HG03095 (cell line): ENCODE measurements around the gene PTRH1.

Source experiments
- ATAC-seq: cut with Tn5 transposase; IDR thresholded peaks from one replicate; pipeline ENCODE4 v1.9.1; 2021; ENCODE audit warnings: moderate library complexity; ENCODE audit not compliant: unreplicated experiment

PTRH1 gene

GRCh38 chr9:127720031-127720864, 4.8 kb upstream of the PTRH1 start:
- ATAC-seq = no peak

GRCh38 chr9:127717766-127718165, 2.3 kb upstream of the PTRH1 start:
- no peak for ATAC-seq

- no peak for ATAC-seq
These were observed 949 bp upstream of the PTRH1 start for GRCh38 chr9:127716412-127716811.

- no peak for ATAC-seq
These were observed 453 bp downstream of the PTRH1 start for GRCh38 chr9:127714951-127715469.

GRCh38 chr9:127714020-127714750, 1.3 kb downstream of the PTRH1 start:
- no peak for ATAC-seq

GRCh38 chr9:127712867-127713266, 2.6 kb downstream of the PTRH1 start:
- ATAC-seq = no peak

- no peak for ATAC-seq
These were observed 3.1 kb downstream of the PTRH1 start for GRCh38 chr9:127712371-127712770.

GRCh38 chr9:127711831-127712274, 3.6 kb downstream of the PTRH1 start:
- no peak for ATAC-seq

GRCh38 chr9:127711226-127711701, 4.2 kb downstream of the PTRH1 start:
- ATAC-seq = no peak

- ATAC-seq = no peak
These were observed 5.2 kb downstream of the PTRH1 start for GRCh38 chr9:127710204-127710783.

GRCh38 chr9:127708952-127709587, 6.4 kb downstream of the PTRH1 start:
- no peak for ATAC-seq

GRCh38 chr9:127707766-127708165, 7.7 kb downstream of the PTRH1 start:
- no peak for ATAC-seq

GRCh38 chr9:127706836-127707241, 8.6 kb downstream of the PTRH1 start, which contains the start of gene CFAP157:
Gene CFAP157 (plus strand): TSS chr9:127706988. CDS start chr9:127707032, 44 bp downstream.
- ATAC-seq = no peak

GRCh38 chr9:127705577-127706379, 9.7 kb downstream of the PTRH1 start:
- no peak for ATAC-seq

- ATAC-seq = no peak
These were observed 12.0 kb downstream of the PTRH1 start for GRCh38 chr9:127703289-127703946.

GRCh38 chr9:127700594-127701255, 14.7 kb downstream of the PTRH1 start:
- ATAC-seq = no peak

GRCh38 chr9:127700140-127700539, 15.3 kb downstream of the PTRH1 start:
- no peak for ATAC-seq

- ATAC-seq = peak; percentile 81
These were observed 16.3 kb downstream of the PTRH1 start for GRCh38 chr9:127698985-127699670.
